GM10248 (cell line): ENCODE measurements around the gene RASEF.

Source experiments
- CTCF ChIA-PET: fragments of 300-600 bp; sonication (Branson Sonifier 250); formaldehyde crosslinking; extraction: SDS; loops from one replicate; lab custom pipeline; 2021; ENCODE audit warnings: antibody characterized with exemption; lab: Yijun Ruan, JAX
- POLR2A ChIA-PET: fragments of 350-650 bp; sonication (Branson Sonifier 250); formaldehyde crosslinking; extraction: SDS; loops from one replicate; lab custom pipeline; 2020; ENCODE audit warnings: antibody characterized with exemption; lab: Yijun Ruan, JAX
- DNase-seq: peaks from one replicate; pipeline ENCODE4 v3.0.0; 2012; ENCODE audit errors: extremely low spot score
- CTCF ChIP-seq: IDR thresholded peaks from 2 replicates; pipeline ENCODE4 v1.5.1; 2012; ENCODE audit warnings: mild to moderate bottlenecking, low read depth; ENCODE audit errors: extremely low read depth, missing control alignments, control extremely low read depth

RASEF gene

GRCh38 chr9:83062651-83063527 is at the start of gene RASEF:
Gene RASEF, minus strand, starts transcription at chr9:83063142. Its CDS starts 275 bp downstream, at chr9:83062867.
- no peak for TF ChIP-seq CTCF
- no peak for DNase-seq
- POLR2A ChIA-PET: no interaction called here
- CTCF ChIA-PET: no interaction called here

- ChIA-PET POLR2A (no interaction called here), CTCF (interaction anchor here (1.3 kb wide), 1 partner anchor 9 kb away, joined by 3 read pairs; no protein-coding TSS in a partner anchor)
- no peak for DNase-seq
- no peak for TF ChIP-seq CTCF
These were observed 48.2 kb upstream of the RASEF start for GRCh38 chr9:83111169-83111568.

GRCh38 chr9:83109296-83109695 is 46.4 kb upstream of the RASEF start:
- POLR2A ChIA-PET: no interaction called here
- TF ChIP-seq CTCF: no peak
- DNase-seq: no peak
- CTCF ChIA-PET: interaction anchor here (1.1 kb wide), 1 partner anchor 17 kb away, joined by 3 read pairs; no protein-coding TSS in a partner anchor

- no peak for TF ChIP-seq CTCF
- POLR2A ChIA-PET: no interaction called here
- no peak for DNase-seq
- CTCF ChIA-PET: no interaction called here
These were observed 45.3 kb upstream of the RASEF start for GRCh38 chr9:83108208-83108607.

GRCh38 chr9:83106772-83107171 is 43.8 kb upstream of the RASEF start:
- TF ChIP-seq CTCF: no peak
- ChIA-PET CTCF (no interaction called here), POLR2A (no interaction called here)
- no peak for DNase-seq

- ChIA-PET CTCF (no interaction called here), POLR2A (no interaction called here)
- DNase-seq: no peak
- TF ChIP-seq CTCF: no peak
These were observed 43.3 kb upstream of the RASEF start for GRCh38 chr9:83106263-83106662.
